Gastroesophageal sphincter (tissue), 4 donors: ENCODE data around the gene GZF1. TPM values are rescaled to one million over a fixed set of nuclear protein-coding genes. Genes with fewer than 3 reads are reported as not detected.

Experiments used
- ATAC-seq: fragments of 150-250 bp; one replicate; pipeline ENCODE4 v1.9.1; 2016; ENCODE audit warnings: mild to moderate bottlenecking, moderate library complexity
- H3K27ac ChIP-seq, 4 donors: fragments of 200-600 bp; sonication (generic) in 3 of 4; 1 replicate in 3 of 4; 2 replicates in 1 of 4; pipeline ENCODE4 v1.5.1; 2016 to 2019
- H3K27me3 ChIP-seq: fragments of 200-600 bp; sonication (generic); one replicate; pipeline ENCODE4 v1.5.1; 2019
- H3K36me3 ChIP-seq, 2 donors: fragments of 200-600 bp; sonication (generic); one replicate each; pipeline ENCODE4 v1.5.1; 2019; ENCODE audit warnings: control low read depth in 1 of 2
- H3K4me1 ChIP-seq, 3 donors: fragments of 200-600 bp; sonication (generic); 1 replicate in 2 of 3; 2 replicates in 1 of 3; pipeline ENCODE4 v1.5.1; 2016 to 2019; ENCODE audit warnings: control low read depth in 2 of 3
- H3K4me3 ChIP-seq, 2 donors: fragments of 200-600 bp; sonication (generic); one replicate each; pipeline ENCODE4 v1.5.1; 2019; ENCODE audit warnings: mild to moderate bottlenecking in 1 of 2, moderate library complexity in 1 of 2
- H3K9me3 ChIP-seq, 3 donors: fragments of 200-600 bp; sonication (generic); one replicate each; pipeline ENCODE4 v1.5.1; 2017 to 2019; ENCODE audit warnings: control low read depth in 2 of 3
- EP300 ChIP-seq: sonication (generic); formaldehyde crosslinking; IDR thresholded peaks from one replicate; pipeline ENCODE4 v1.6.1; 2017; ENCODE audit warnings: antibody characterized with exemption, mild to moderate bottlenecking
- POLR2A ChIP-seq, 2 donors: fragments of 450-650 bp; IDR thresholded peaks; one replicate each; pipeline ENCODE4 v1.6.1; 2017; ENCODE audit warnings: antibody characterized with exemption in 2 of 2, mild to moderate bottlenecking in 2 of 2, moderate library complexity in 1 of 2
- POLR2AphosphoS5 ChIP-seq: sonication (generic); formaldehyde crosslinking; IDR thresholded peaks from one replicate; pipeline ENCODE4 v1.6.1; 2017; ENCODE audit warnings: antibody characterized with exemption
- WGBS, 2 donors: methylation state at CpG; one replicate each; pipeline ENCODE4 v1.1.5; 2018; ENCODE audit warnings: low coverage in 1 of 2; 5-methylcytosine and 5-hydroxymethylcytosine counted together
- total RNA-seq, 4 donors: library from RNA; depleted of rRNA; stranded (reverse); fragments of >200 nt; gene quantifications; one replicate each; pipeline ENCODE4 v1.1.0, GENCODE V29; 2016
- TF ChIP-seq, protein P1 (sequence below), 4 experiments: fragments of 200-600 bp in 2 of 4; fragments of 450-650 bp in 2 of 4; sonication (generic) in 1 of 4; IDR thresholded peaks; one replicate each; pipeline ENCODE4 v1.5.1; 2017 to 2019; ENCODE audit warnings: antibody characterized with exemption in 4 of 4, mild to moderate bottlenecking in 2 of 4, moderate library complexity in 2 of 4

The GZF1 gene
- total RNA-seq, 4 donors from 2014 or later: 13.5 to 18.8 (median 17.4) TPM

DNA sequence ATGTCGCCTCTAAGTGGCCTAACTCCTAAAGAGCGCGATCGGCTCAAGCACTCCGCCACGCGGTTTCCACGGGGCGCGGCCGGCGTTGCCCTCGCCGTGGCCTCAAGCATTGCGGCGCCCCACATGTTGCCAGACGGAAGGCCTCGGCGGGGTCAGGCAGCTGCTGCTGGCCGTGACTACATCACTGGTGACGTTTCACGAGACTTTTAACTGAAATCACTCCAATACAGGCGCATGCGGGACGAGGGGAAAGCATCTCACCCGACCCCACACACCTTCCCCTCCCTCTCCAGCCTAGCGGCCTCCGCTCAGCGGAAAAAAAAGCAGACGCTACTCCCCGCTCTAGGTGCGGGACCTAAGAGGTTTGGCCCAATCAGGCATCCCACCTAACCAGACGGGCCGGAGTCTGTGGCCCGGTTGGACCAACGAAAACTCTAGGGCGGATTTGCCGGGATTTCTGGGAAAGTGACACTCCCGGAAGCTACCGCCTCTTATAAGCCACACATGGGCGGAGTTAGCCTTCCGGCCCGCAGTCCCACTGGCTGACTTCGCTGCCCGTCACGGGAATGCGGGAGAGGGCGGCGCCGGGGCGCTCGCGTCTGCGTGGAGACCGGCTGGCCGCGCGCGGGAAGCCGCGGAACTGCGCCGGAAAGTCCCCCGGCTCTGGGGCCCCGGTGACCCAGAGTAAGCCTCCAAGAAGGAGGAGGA, 11.6 kb upstream of the GZF1 start, which contains the start of gene NXT1:
NXT1 (plus strand) TSS at position 596 of the 708 bp plus-strand sequence. CDS start 3,251 bp downstream, outside the sequence.
- no peak for TF ChIP-seq EP300
- TF ChIP-seq, protein P1, sequence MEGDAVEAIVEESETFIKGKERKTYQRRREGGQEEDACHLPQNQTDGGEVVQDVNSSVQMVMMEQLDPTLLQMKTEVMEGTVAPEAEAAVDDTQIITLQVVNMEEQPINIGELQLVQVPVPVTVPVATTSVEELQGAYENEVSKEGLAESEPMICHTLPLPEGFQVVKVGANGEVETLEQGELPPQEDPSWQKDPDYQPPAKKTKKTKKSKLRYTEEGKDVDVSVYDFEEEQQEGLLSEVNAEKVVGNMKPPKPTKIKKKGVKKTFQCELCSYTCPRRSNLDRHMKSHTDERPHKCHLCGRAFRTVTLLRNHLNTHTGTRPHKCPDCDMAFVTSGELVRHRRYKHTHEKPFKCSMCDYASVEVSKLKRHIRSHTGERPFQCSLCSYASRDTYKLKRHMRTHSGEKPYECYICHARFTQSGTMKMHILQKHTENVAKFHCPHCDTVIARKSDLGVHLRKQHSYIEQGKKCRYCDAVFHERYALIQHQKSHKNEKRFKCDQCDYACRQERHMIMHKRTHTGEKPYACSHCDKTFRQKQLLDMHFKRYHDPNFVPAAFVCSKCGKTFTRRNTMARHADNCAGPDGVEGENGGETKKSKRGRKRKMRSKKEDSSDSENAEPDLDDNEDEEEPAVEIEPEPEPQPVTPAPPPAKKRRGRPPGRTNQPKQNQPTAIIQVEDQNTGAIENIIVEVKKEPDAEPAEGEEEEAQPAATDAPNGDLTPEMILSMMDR (IDR thresholded peaks at IDR 0.05): no peak
- TF ChIP-seq POLR2A (IDR thresholded peaks at IDR 0.05): peak; percentile 80 to 86
- peak; percentile 94 for TF ChIP-seq POLR2AphosphoS5
- peak; percentile 95 for ATAC-seq
- H3K36me3 ChIP-seq: peaks cover 0 to 16% of the 10 kb centered on the region in 2 donors
- peak within 1 kb of the TSS; percentile 94 to 99 (median 98) for H3K27ac ChIP-seq
- H3K4me3 ChIP-seq: peak within 1 kb of the TSS; percentile 58 to 97
- 0% methylated on average over 9 of the region's 65 CpGs; no CpG with 5 or more reads in 1 of the 2 donors for WGBS, 2 donors
- no peaks in the 10 kb centered on the region for H3K9me3 ChIP-seq
- H3K4me1 ChIP-seq: peaks cover 0 to 35% (median 11%) of the 10 kb centered on the region in 3 donors
- H3K27me3 ChIP-seq: no peaks in the 10 kb centered on the region

DNA sequence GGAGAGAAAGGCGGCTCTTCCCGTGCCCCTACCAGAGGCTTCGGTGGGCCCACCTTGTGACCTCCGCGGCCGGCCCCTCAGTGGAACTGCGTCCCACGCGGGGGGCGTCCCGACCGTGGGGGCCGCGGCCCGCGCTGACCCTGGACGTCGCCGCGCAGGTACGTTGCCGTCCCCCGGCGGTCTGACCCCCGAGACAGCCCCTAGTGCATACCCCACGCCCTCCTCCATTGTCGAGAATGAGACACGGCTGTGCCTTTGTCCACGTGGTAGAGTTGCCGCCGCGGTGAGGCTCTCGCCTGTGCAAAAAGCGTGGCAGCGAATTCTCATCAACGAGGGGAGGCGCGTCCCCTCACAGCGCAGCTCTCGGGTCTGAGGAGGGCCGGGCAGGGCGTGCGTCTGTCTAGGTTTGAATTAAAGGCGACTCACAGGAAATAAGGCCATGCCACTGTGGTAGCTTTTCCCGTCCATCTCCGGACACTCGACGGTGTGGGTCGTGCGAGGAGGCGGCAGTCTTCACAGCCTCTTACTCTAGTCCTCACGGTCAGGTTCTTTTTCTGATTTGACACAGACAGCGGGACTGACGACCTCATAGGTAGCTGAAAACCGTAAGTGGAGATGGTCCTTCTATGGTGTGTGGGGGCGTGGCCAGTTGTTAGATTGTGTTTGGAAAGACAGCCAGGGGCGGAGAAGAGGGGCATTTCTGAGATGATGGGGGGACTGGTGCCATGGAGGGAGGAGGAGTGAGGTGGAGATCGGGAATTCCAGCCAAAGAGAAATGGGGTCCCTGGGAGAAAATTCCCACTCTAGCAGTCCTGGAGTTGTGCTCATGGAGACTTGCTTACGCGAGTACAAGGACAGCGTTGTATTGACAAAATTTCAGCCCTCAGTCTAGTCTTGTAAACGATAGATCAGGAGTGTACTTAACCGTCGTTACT, 10.8 kb upstream of the GZF1 start:
- Histone ChIP-seq H3K36me3 (peaks cover 0 to 21% of the 10 kb centered on the region in 2 donors), H3K4me3 (peak overlapping the region; percentile 58 to 97), H3K9me3 (no peaks in the 10 kb centered on the region), H3K27me3 (no peaks in the 10 kb centered on the region), H3K4me1 (peaks cover 0 to 35% (median 11%) of the 10 kb centered on the region in 3 donors), H3K27ac (peak overlapping the region; percentile 94 to 99 (median 98))
- 3 to 5% methylated on average over 13 to 20 of the region's 64 CpGs for WGBS, 2 donors
- ATAC-seq: peak; percentile 14
- TF ChIP-seq, protein P1 (IDR thresholded peaks at IDR 0.05): no peak
- no peak for TF ChIP-seq POLR2A (IDR thresholded peaks at IDR 0.05)
- no peak for TF ChIP-seq EP300
- no peak for TF ChIP-seq POLR2AphosphoS5

DNA sequence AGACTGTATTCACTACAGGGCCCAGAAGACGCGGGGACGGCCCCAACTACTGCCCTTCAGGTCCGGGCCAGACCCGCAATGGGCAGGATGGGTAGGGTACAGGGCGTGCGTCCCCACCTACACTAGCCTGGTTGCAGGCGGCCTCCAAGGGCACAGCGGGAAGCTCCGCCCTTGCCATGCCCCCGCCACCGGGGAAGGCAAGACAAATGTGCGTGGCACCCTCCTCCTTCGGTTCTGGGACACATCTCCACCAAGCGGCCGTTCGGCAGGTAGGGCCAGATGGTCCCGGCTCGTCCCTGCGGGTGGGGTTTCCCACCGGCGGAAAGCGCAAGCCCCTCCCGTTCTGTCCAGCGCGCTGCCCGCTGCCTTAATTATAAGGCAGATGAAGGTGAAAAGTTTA, 5.8 kb upstream of the GZF1 start:
- WGBS, 2 donors: 75% methylated on average over 4 of the region's 27 CpGs; no CpG with 5 or more reads in 1 of the 2 donors
- Histone ChIP-seq H3K9me3 (no peaks in the 10 kb centered on the region), H3K4me1 (peaks cover 0 to 50% (median 11%) of the 10 kb centered on the region in 3 donors), H3K36me3 (peaks cover 0 to 21% of the 10 kb centered on the region in 2 donors), H3K27ac (peak overlapping the region in 3 of 4 donors; percentile 21 to 98 (median 97)), H3K27me3 (no peaks in the 10 kb centered on the region), H3K4me3 (no peak overlapping the region)
- no peak for ATAC-seq
- no peak for TF ChIP-seq EP300
- TF ChIP-seq, protein P1 (IDR thresholded peaks at IDR 0.05): no peak
- no peak for TF ChIP-seq POLR2A (IDR thresholded peaks at IDR 0.05)
- no peak for TF ChIP-seq POLR2AphosphoS5

DNA sequence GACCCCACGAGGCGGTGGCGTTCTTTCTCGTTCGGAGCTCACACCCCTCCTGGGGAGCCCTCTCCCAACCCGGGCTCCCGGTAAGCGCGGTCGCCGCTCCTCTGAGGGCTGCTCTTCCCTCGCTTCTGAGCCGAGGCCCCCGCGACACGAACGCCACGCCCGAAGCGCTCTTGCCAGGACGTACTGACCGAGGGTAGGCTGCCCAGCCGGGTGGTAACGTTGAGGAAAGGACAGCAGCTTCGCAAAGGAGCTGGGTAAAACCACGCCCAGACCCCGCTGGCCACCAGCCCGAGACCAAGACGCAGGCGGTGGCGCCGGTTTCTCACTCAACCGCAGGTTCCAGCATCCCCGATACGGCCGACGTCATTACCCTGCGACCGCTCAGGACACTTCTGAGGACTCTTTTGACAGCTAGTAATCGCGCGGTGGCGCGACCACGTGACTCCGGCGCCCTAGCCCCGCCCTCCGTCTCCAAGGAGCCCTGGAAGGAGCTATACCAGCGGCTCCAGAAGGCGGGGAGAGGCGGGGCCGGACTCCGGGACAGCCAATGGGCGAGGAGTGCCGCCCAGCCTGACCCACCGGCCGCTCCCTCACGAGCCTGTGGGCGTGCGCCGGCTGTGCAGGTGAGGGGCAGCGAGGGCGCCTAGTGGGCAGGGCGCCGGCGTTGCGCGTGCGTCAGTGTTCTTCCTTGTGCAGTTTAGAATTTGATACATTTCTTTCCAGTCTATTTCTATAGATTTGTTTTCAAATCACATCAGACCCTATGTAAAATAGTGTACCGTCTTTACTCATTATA, 4.0 kb upstream of the GZF1 start:
- no peaks in the 10 kb centered on the region for H3K9me3 ChIP-seq
- TF ChIP-seq EP300 (no peak), POLR2A (IDR thresholded peaks at IDR 0.05) (peak; percentile 82 to 86)
- H3K36me3 ChIP-seq: peaks cover 0 to 21% of the 10 kb centered on the region in 2 donors
- H3K4me3 ChIP-seq: peak overlapping the region; percentile 54 to 68
- peak; percentile 84 for ATAC-seq
- H3K4me1 ChIP-seq: peaks cover 0 to 40% (median 9%) of the 10 kb centered on the region in 3 donors
- H3K27ac ChIP-seq: peak overlapping the region; percentile 89 to 98 (median 95)
- H3K27me3 ChIP-seq: no peaks in the 10 kb centered on the region
- whole genome bisulfite sequencing, 2 donors: 0 to 1% methylated on average over 4 to 13 of the region's 71 CpGs
